PFSK-1 (cell line): Measurements from ENCODE around the gene RPL27A. TPM values are rescaled to one million over a fixed set of nuclear protein-coding genes. Genes with fewer than 3 reads are reported as not detected.

Experiments used
- FOXP2 ChIP-seq: optimal IDR thresholded peaks from 2 replicates; pipeline ENCODE3; 2011; ENCODE audit warnings: borderline replicate concordance, control low read depth, inconsistent platforms; ENCODE audit not compliant: insufficient read depth; ENCODE audit errors: extremely low read length, extremely low read depth
- POLR2AphosphoS5 ChIP-seq: IDR thresholded peaks from 2 replicates; pipeline ENCODE4 v1.6.1; 2012; ENCODE audit warnings: low read depth, mild to moderate bottlenecking, control low read depth, low read length, moderate library complexity
- REST ChIP-seq, 2 experiments: IDR thresholded peaks; 2 replicates each; pipeline versions ENCODE4 v1.6.1 to v1.8.0; 2011 to 2012; ENCODE audit warnings: low read depth in 2 of 2, low read length in 2 of 2, control low read depth in 1 of 2, inconsistent platforms in 1 of 2, mild to moderate bottlenecking in 1 of 2, moderate library complexity in 1 of 2; ENCODE audit not compliant: insufficient read depth in 1 of 2
- SIN3A ChIP-seq: IDR thresholded peaks from 2 replicates; pipeline ENCODE4 v1.6.1; 2012; ENCODE audit warnings: mild to moderate bottlenecking, low read length, moderate library complexity, borderline replicate concordance; ENCODE audit not compliant: insufficient read depth
- TAF1 ChIP-seq: IDR thresholded peaks from 2 replicates; pipeline ENCODE4 v1.6.1; 2012; ENCODE audit warnings: low read length, control low read depth, borderline replicate concordance; ENCODE audit not compliant: insufficient read depth
- polyA plus RNA-seq: library from polyadenylated mRNA; unstranded; fragments of >200 nt; gene quantifications from one replicate; pipeline ENCODE4 v1.2.1, GENCODE V29; 2012; ENCODE audit warnings: low read depth, missing spikeins; ENCODE audit not compliant: insufficient read length

RPL27A gene
- polyA plus RNA-seq: 2,858 TPM

GRCh38 chr11:8682303-8683114, at the start of gene RPL27A, which contains the start of gene TRIM66:
TSS of gene RPL27A (plus strand) at chr11:8682792. CDS start at chr11:8682814, 22 bp downstream.
TSS of gene TRIM66 (minus strand) at chr11:8682665. CDS start at chr11:8672274, 10,391 bp downstream.
- TF ChIP-seq SIN3A: peak; percentile 88; the same call in 1 of the 2 replicates
- TF ChIP-seq TAF1: peak; percentile 100
- TF ChIP-seq FOXP2: peak; percentile 50
- TF ChIP-seq REST (IDR thresholded peaks at IDR 0.05; ENCODE audit: insufficient read depth in 1 of 2, low read depth in 2 of 2, low read length in 2 of 2): peak; percentile 34 to 73; a peak in 2 of 4 replicates
- peak; percentile 100 for TF ChIP-seq POLR2AphosphoS5

GRCh38 chr11:8634498-8634897, 48.1 kb upstream of the RPL27A start:
- TF ChIP-seq FOXP2 (no peak), POLR2AphosphoS5 (no peak), REST (IDR thresholded peaks at IDR 0.05; ENCODE audit: insufficient read depth in 1 of 2, low read depth in 2 of 2, low read length in 2 of 2) (no peak), TAF1 (no peak), SIN3A (no peak)

DNA sequence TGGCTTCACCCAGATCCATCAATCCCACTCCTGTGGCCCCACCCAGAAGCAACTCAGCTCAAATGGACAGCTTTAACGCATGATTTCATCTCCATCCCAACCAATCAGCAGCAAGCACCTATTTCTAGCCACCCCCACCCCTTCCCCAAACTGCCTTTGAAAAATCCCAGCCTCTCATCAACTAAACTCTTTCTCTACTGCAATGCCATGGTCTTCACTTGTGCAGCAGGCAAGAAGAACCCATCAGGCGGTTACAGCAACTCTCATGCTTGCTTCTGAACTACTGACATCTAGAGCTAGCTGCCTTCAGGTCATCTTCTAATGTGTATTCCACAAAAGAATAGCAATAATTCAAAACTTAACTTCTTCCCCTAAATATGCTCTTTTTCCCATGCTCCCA, 46.5 kb upstream of the RPL27A start:
- TF ChIP-seq SIN3A (no peak), REST (IDR thresholded peaks at IDR 0.05; ENCODE audit: insufficient read depth in 1 of 2, low read depth in 2 of 2, low read length in 2 of 2) (no peak), POLR2AphosphoS5 (no peak), FOXP2 (no peak), TAF1 (no peak)

GRCh38 chr11:8638300-8638699, 44.3 kb upstream of the RPL27A start:
- TF ChIP-seq REST (IDR thresholded peaks at IDR 0.05; ENCODE audit: insufficient read depth in 1 of 2, low read depth in 2 of 2, low read length in 2 of 2): no peak
- TF ChIP-seq SIN3A: no peak
- no peak for TF ChIP-seq FOXP2
- TF ChIP-seq TAF1: no peak
- no peak for TF ChIP-seq POLR2AphosphoS5
